ENCODE results near the gene FAM181A.

FAM181A gene

GRCh38 chr14:93926873-93927799 is at the start of gene FAM181A:
Gene FAM181A (plus strand): TSS chr14:93927344. CDS start chr14:93928286, 942 bp downstream.
- no peak for DNase-seq (ENCODE audit: low spot score)

- DNase-seq (ENCODE audit: low spot score), result no peak
Observed at GRCh38 chr14:93878212-93878611, 48.9 kb upstream of the FAM181A start.

GRCh38 chr14:93878871-93879270 is 48.3 kb upstream of the FAM181A start:
- no peak for DNase-seq (ENCODE audit: low spot score)

- no peak for DNase-seq (ENCODE audit: low spot score)
Observed at GRCh38 chr14:93879362-93879983, 47.7 kb upstream of the FAM181A start.

- peak; percentile 16 for DNase-seq (ENCODE audit: low spot score)
Observed at GRCh38 chr14:93880021-93880820, 46.9 kb upstream of the FAM181A start.

- no peak for DNase-seq (ENCODE audit: low spot score)
Observed at GRCh38 chr14:93884950-93885349, 42.2 kb upstream of the FAM181A start.

- DNase-seq (ENCODE audit: low spot score), result no peak
Observed at GRCh38 chr14:93888995-93889394, 38.1 kb upstream of the FAM181A start.

GRCh38 chr14:93889739-93890483 is 37.2 kb upstream of the FAM181A start:
- DNase-seq (ENCODE audit: low spot score), result no peak

GRCh38 chr14:93891756-93892504 is 35.2 kb upstream of the FAM181A start:
- DNase-seq (ENCODE audit: low spot score), result peak; percentile 70

- DNase-seq (ENCODE audit: low spot score), result no peak
Observed at GRCh38 chr14:93892505-93892839, 34.7 kb upstream of the FAM181A start.

- DNase-seq (ENCODE audit: low spot score), result peak; percentile 63
Observed at GRCh38 chr14:93892923-93893558, 34.1 kb upstream of the FAM181A start.

- no peak for DNase-seq (ENCODE audit: low spot score)
Observed at GRCh38 chr14:93893661-93894261, 33.4 kb upstream of the FAM181A start.

GRCh38 chr14:93895023-93895604 is 32.0 kb upstream of the FAM181A start:
- no peak for DNase-seq (ENCODE audit: low spot score)

- no peak for DNase-seq (ENCODE audit: low spot score)
Observed at GRCh38 chr14:93897476-93897845, 29.7 kb upstream of the FAM181A start.

GRCh38 chr14:93898081-93898611 is 29.0 kb upstream of the FAM181A start:
- no peak for DNase-seq (ENCODE audit: low spot score)

- DNase-seq (ENCODE audit: low spot score), result no peak
Observed at GRCh38 chr14:93898731-93899130, 28.4 kb upstream of the FAM181A start.

- DNase-seq (ENCODE audit: low spot score), result no peak
Observed at GRCh38 chr14:93901813-93902212, 25.3 kb upstream of the FAM181A start.

- no peak for DNase-seq (ENCODE audit: low spot score)
Observed at GRCh38 chr14:93902619-93903307, 24.4 kb upstream of the FAM181A start.

All from LoVo (cell line).